ENCODE measurements around the gene GRAP2.

GRAP2 gene

DNA sequence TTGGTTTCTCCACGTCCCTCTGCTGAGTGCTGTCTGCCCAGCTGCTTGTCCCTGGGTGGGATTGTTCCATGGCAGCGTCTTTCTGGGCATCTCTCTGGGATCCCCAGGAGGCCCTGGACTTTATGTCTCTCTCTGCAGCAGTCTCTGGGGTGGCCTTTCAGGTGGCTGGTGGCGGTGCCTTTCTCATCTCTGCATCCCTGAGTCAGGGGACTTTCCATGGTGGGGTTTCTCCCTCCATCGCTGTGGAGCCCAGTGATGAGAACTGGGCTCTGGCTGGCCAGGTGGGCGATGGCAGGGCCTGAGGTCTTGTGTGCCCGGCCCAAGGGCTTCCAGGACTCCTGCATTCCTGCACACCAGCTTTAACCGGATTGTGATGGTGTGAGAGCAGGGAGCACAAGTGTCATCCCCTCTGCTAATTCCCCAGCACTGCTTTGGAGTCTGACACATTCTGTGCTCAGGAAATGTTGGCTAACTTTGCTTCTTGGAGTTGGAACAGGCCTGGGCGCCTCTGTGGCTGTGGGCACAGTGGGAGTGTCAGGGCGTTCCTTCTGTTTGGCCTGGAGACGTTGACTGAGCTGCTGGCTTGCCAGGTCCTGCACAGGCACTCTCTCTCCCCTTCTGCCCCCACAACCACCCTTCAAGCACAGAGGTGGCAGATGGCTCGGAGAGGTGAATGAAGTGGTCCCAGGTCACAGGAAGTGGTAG lies 121.8 kb downstream of the GRAP2 start:
- no peak for DNase-seq
